Hindlimb muscle (tissue), 1 donor: Measurements from ENCODE around the gene NPR3. TPM values are rescaled to one million over a fixed set of nuclear protein-coding genes. Genes with fewer than 3 reads are reported as not detected.

Source experiments
- DNase-seq: peaks from one replicate; pipeline ENCODE4 v3.0.0-alpha.2; 2013
- polyA plus RNA-seq: library from polyadenylated mRNA; unstranded; fragments of 120-200 nt; gene quantifications from one replicate; pipeline ENCODE4 v1.2.1, GENCODE V29; 2013; ENCODE audit not compliant: insufficient read length

Gene NPR3
- polyA plus RNA-seq, 1 donor, result 12.0 TPM

GRCh38 chr5:32711681-32712480, 760 bp downstream of the NPR3 start:
- DNase-seq, result no peak

GRCh38 chr5:32712481-32713360, 1.6 kb downstream of the NPR3 start:
- DNase-seq, result no peak

GRCh38 chr5:32713361-32713769, 2.2 kb downstream of the NPR3 start:
- DNase-seq, result no peak

- DNase-seq, result no peak
These were observed 2.8 kb downstream of the NPR3 start for GRCh38 chr5:32713770-32714381.

GRCh38 chr5:32714836-32715235, 3.7 kb downstream of the NPR3 start:
- DNase-seq, result no peak

GRCh38 chr5:32720300-32720699, 9.2 kb downstream of the NPR3 start:
- no peak for DNase-seq

- no peak for DNase-seq
These were observed 10.5 kb downstream of the NPR3 start for GRCh38 chr5:32721626-32722025.

- no peak for DNase-seq
These were observed 11.8 kb downstream of the NPR3 start for GRCh38 chr5:32722957-32723356.

- DNase-seq, result no peak
These were observed 13.4 kb downstream of the NPR3 start for GRCh38 chr5:32724526-32724925.

GRCh38 chr5:32726086-32726557, 15.0 kb downstream of the NPR3 start:
- no peak for DNase-seq

- no peak for DNase-seq
These were observed 18.5 kb downstream of the NPR3 start for GRCh38 chr5:32729651-32730050.

GRCh38 chr5:32733590-32734340, 22.6 kb downstream of the NPR3 start:
- no peak for DNase-seq

GRCh38 chr5:32734827-32735378, 23.8 kb downstream of the NPR3 start:
- DNase-seq, result no peak

- DNase-seq, result no peak
These were observed 24.4 kb downstream of the NPR3 start for GRCh38 chr5:32735512-32735911.

- DNase-seq, result no peak
These were observed 25.7 kb downstream of the NPR3 start for GRCh38 chr5:32736842-32737241.

GRCh38 chr5:32740651-32741050, 29.5 kb downstream of the NPR3 start:
- DNase-seq, result no peak

GRCh38 chr5:32745317-32745716, 34.2 kb downstream of the NPR3 start:
- no peak for DNase-seq

GRCh38 chr5:32752411-32752810, 41.3 kb downstream of the NPR3 start:
- DNase-seq, result no peak

- no peak for DNase-seq
These were observed 41.9 kb downstream of the NPR3 start for GRCh38 chr5:32753051-32753450.

- peak; percentile 5 for DNase-seq
These were observed 42.6 kb downstream of the NPR3 start for GRCh38 chr5:32753765-32754164.

GRCh38 chr5:32754284-32754683, 43.2 kb downstream of the NPR3 start:
- no peak for DNase-seq

- no peak for DNase-seq
These were observed 49.0 kb downstream of the NPR3 start for GRCh38 chr5:32760091-32760509.
